ENCODE data around the gene RPL22L1.

The RPL22L1 gene

DNA sequence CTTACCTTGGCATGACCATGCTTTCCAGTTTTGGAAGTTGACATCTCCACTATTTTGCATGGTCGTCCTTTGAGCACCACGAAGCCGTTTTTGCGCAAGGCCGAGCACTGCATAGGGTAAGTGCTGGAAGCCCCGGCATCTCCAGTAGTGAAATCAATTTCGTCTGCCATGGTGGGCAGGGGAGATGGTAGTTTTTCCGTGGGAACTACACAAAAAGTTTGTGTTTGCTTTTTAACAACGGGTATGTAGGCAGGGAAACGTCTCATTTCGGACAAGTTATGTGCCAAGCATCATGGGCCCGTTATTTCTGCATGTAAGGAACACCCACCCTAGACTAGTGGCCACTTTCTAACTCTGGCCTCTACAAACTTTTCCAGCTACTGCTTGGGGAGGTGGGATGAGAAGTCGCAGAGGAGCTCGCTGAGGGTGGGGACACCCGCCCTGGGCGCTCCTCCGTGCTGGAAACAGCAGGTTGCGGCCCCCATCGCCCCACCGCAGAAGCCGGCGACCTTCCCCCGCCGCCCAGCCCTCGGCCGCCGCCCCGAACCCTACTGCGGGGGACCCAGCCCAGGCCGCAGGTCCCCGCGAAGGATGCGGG, 37.7 kb upstream of the RPL22L1 start:
- no peak overlapping the region for H2BK12ac ChIP-seq (ENCODE audit: low read length)
- peak overlapping the region; percentile 43 for H3K23ac ChIP-seq (ENCODE audit: low read depth, low read length, poor library complexity)
- H3K27me3 ChIP-seq (ENCODE audit: control insufficient read depth in 3 of 3, insufficient read depth in 3 of 3, low read depth in 1 of 3, low read length in 3 of 3), result peaks cover 0 to 2% (median 0%) of the 10 kb centered on the region in 3 experiments
- peak overlapping the region; percentile 43 for H4K8ac ChIP-seq (ENCODE audit: low read depth, low read length)
- H2AK5ac ChIP-seq (ENCODE audit: low read depth, low read length), result no peak overlapping the region
- peak overlapping the region; percentile 90 for H3K9ac ChIP-seq (ENCODE audit: low read depth, low read length, poor library complexity)
- no peaks in the 10 kb centered on the region for H3K79me1 ChIP-seq (ENCODE audit: low read depth, low read length)
- no peaks in the 10 kb centered on the region for H3K36me3 ChIP-seq (replicated peaks in 1 of 2; ENCODE audit: control insufficient read depth in 2 of 2, insufficient read depth in 2 of 2, low read length in 2 of 2)
- H2BK15ac ChIP-seq (ENCODE audit: low read length), result no peak overlapping the region
- H3K9me3 ChIP-seq (replicated peaks in 1 of 2; ENCODE audit: control insufficient read depth in 2 of 2, insufficient read depth in 1 of 2, low read depth in 1 of 2, low read length in 2 of 2), result peaks cover 3 to 15% of the 10 kb centered on the region in 2 donors
- peaks cover 2% of the 10 kb centered on the region in 2 donors for H3K4me1 ChIP-seq (ENCODE audit: control insufficient read depth in 2 of 2, insufficient read depth in 1 of 2, low read depth in 1 of 2, low read length in 2 of 2)
- H3K4me2 ChIP-seq (ENCODE audit: insufficient read depth, low read length, poor library complexity, severe bottlenecking), result peak overlapping the region; percentile 65
- no peak overlapping the region for H3K14ac ChIP-seq (ENCODE audit: low read length)
- no peak overlapping the region for H3K27ac ChIP-seq (replicated peaks; ENCODE audit: low read length)
- H3K4ac ChIP-seq (ENCODE audit: low read length), result no peak overlapping the region
- H2BK120ac ChIP-seq (ENCODE audit: low read depth, low read length), result no peak overlapping the region
- peak overlapping the region; percentile 50 to 90 for H3K4me3 ChIP-seq (ENCODE audit: low read length in 2 of 2)
- H2BK5ac ChIP-seq (ENCODE audit: low read length), result no peak overlapping the region
- peak overlapping the region; percentile 96 for H2AFZ ChIP-seq (ENCODE audit: low read length)
- H4K91ac ChIP-seq (ENCODE audit: low read depth, low read length, poor library complexity), result no peak overlapping the region
- peak overlapping the region; percentile 96 for H3K18ac ChIP-seq (ENCODE audit: low read length)
- DNase-seq (ENCODE audit: low spot score), result no peak
- WGBS, 2 donors (ENCODE audit: extremely low coverage in 2 of 2, insufficient read length in 2 of 2, insufficient replicate concordance in 1 of 2), result no CpG with 5 or more reads among the region's 33 CpGs

DNA sequence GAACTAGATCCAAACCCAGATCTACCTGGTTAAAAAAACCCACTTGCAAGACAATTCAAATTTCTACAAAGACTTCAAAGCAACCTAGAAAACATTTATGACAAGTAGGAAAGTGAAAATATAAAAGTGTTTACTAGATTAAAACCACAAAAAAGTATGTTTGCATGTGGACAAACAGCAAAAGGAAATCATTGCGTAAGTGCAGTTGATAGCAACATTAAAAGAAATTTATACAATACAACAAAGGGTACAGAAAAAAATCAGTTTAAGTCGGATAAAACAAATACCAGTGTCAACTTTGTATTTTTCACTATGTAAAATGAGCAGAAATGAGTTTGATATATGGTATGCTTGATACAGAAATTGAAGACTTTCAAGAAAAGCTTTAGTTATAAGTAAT, 35.9 kb upstream of the RPL22L1 start:
- no peak overlapping the region for H3K4ac ChIP-seq (ENCODE audit: low read length)
- no peak overlapping the region for H2BK15ac ChIP-seq (ENCODE audit: low read length)
- no peak overlapping the region for H2BK5ac ChIP-seq (ENCODE audit: low read length)
- H4K8ac ChIP-seq (ENCODE audit: low read depth, low read length), result no peak overlapping the region
- H2AFZ ChIP-seq (ENCODE audit: low read length), result no peak overlapping the region
- H3K9ac ChIP-seq (ENCODE audit: low read depth, low read length, poor library complexity), result no peak overlapping the region
- H2BK12ac ChIP-seq (ENCODE audit: low read length), result no peak overlapping the region
- no peak overlapping the region for H3K23ac ChIP-seq (ENCODE audit: low read depth, low read length, poor library complexity)
- H4K91ac ChIP-seq (ENCODE audit: low read depth, low read length, poor library complexity), result no peak overlapping the region
- H3K36me3 ChIP-seq (replicated peaks in 1 of 2; ENCODE audit: control insufficient read depth in 2 of 2, insufficient read depth in 2 of 2, low read length in 2 of 2), result no peaks in the 10 kb centered on the region
- H2BK120ac ChIP-seq (ENCODE audit: low read depth, low read length), result no peak overlapping the region
- H3K4me2 ChIP-seq (ENCODE audit: insufficient read depth, low read length, poor library complexity, severe bottlenecking), result no peak overlapping the region
- no CpG with 5 or more reads among the region's 2 CpGs for WGBS, 2 donors (ENCODE audit: extremely low coverage in 2 of 2, insufficient read length in 2 of 2, insufficient replicate concordance in 1 of 2)
- H3K9me3 ChIP-seq (replicated peaks in 1 of 2; ENCODE audit: control insufficient read depth in 2 of 2, insufficient read depth in 1 of 2, low read depth in 1 of 2, low read length in 2 of 2), result peaks cover 3 to 13% of the 10 kb centered on the region in 2 donors
- H3K4me3 ChIP-seq (ENCODE audit: low read length in 2 of 2), result no peak overlapping the region
- DNase-seq (ENCODE audit: low spot score), result no peak
- peaks cover 0 to 2% (median 0%) of the 10 kb centered on the region in 3 experiments for H3K27me3 ChIP-seq (ENCODE audit: control insufficient read depth in 3 of 3, insufficient read depth in 3 of 3, low read depth in 1 of 3, low read length in 3 of 3)
- H3K18ac ChIP-seq (ENCODE audit: low read length), result no peak overlapping the region
- H3K4me1 ChIP-seq (ENCODE audit: control insufficient read depth in 2 of 2, insufficient read depth in 1 of 2, low read depth in 1 of 2, low read length in 2 of 2), result peaks cover 2% of the 10 kb centered on the region in 2 donors
- no peaks in the 10 kb centered on the region for H3K79me1 ChIP-seq (ENCODE audit: low read depth, low read length)
- no peak overlapping the region for H2AK5ac ChIP-seq (ENCODE audit: low read depth, low read length)
- no peak overlapping the region for H3K27ac ChIP-seq (replicated peaks; ENCODE audit: low read length)
- no peak overlapping the region for H3K14ac ChIP-seq (ENCODE audit: low read length)

DNA sequence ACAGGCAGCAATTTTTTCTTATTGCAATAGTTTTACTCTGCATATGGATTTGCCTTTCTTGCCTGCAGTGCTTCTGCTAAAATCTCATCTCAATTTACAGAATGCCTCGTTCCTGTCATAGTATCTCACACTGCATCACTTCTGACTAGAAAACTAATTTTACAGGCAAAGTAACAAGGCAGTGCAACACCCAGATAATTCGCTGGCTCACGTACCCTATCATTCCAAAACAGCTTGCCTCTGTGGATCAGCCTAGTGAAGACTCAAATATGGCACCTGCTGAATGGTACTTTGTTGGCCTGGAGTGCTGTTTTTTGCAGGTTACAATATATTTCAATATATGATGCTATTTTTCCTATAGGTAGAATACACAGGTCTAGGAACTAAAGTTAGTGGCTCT, 33.1 kb upstream of the RPL22L1 start:
- Histone ChIP-seq H3K4me3 (ENCODE audit: low read length in 2 of 2) (no peak overlapping the region), H3K36me3 (replicated peaks in 1 of 2; ENCODE audit: control insufficient read depth in 2 of 2, insufficient read depth in 2 of 2, low read length in 2 of 2) (no peaks in the 10 kb centered on the region), H2BK15ac (ENCODE audit: low read length) (no peak overlapping the region), H3K27me3 (ENCODE audit: control insufficient read depth in 3 of 3, insufficient read depth in 3 of 3, low read depth in 1 of 3, low read length in 3 of 3) (peaks cover 0 to 2% (median 0%) of the 10 kb centered on the region in 3 experiments), H3K4me1 (ENCODE audit: control insufficient read depth in 2 of 2, insufficient read depth in 1 of 2, low read depth in 1 of 2, low read length in 2 of 2) (peaks cover 2% of the 10 kb centered on the region in 2 donors), H3K79me1 (ENCODE audit: low read depth, low read length) (no peaks in the 10 kb centered on the region), H4K8ac (ENCODE audit: low read depth, low read length) (no peak overlapping the region), H3K9me3 (replicated peaks in 1 of 2; ENCODE audit: control insufficient read depth in 2 of 2, insufficient read depth in 1 of 2, low read depth in 1 of 2, low read length in 2 of 2) (no peaks in the 10 kb centered on the region), H2BK5ac (ENCODE audit: low read length) (no peak overlapping the region), H3K23ac (ENCODE audit: low read depth, low read length, poor library complexity) (no peak overlapping the region), H4K91ac (ENCODE audit: low read depth, low read length, poor library complexity) (no peak overlapping the region), H3K4me2 (ENCODE audit: insufficient read depth, low read length, poor library complexity, severe bottlenecking) (no peak overlapping the region), H3K14ac (ENCODE audit: low read length) (no peak overlapping the region), H3K18ac (ENCODE audit: low read length) (no peak overlapping the region), H3K4ac (ENCODE audit: low read length) (no peak overlapping the region), H2AK5ac (ENCODE audit: low read depth, low read length) (no peak overlapping the region), H2AFZ (ENCODE audit: low read length) (no peak overlapping the region), H2BK12ac (ENCODE audit: low read length) (no peak overlapping the region), H3K9ac (ENCODE audit: low read depth, low read length, poor library complexity) (no peak overlapping the region), H3K27ac (replicated peaks; ENCODE audit: low read length) (no peak overlapping the region), H2BK120ac (ENCODE audit: low read depth, low read length) (no peak overlapping the region)
- DNase-seq (ENCODE audit: low spot score), result no peak
- no CpG with 5 or more reads among the region's 3 CpGs for whole genome bisulfite sequencing, 2 donors (ENCODE audit: extremely low coverage in 2 of 2, insufficient read length in 2 of 2, insufficient replicate concordance in 1 of 2)

DNA sequence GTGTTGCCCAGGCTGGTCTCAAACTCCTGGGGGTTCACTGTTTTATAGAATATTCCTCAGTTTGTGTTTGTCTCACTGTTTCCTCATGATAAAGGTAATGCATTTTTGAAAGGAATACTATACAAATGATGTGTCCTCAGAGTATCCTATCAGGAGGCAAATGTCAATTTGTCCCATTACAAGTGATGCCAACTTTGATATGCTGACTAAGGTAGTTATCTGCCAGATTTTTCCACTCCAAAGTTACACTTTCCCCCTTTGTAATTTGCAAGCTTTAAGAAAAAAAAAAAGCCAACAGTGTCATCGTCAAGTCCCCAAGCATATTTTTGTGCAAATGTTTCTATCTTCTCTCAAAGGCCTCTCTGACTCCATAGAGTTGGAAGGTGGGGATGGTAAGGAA, 29.5 kb upstream of the RPL22L1 start:
- Histone ChIP-seq H3K18ac (ENCODE audit: low read length) (no peak overlapping the region), H3K4me1 (ENCODE audit: control insufficient read depth in 2 of 2, insufficient read depth in 1 of 2, low read depth in 1 of 2, low read length in 2 of 2) (no peaks in the 10 kb centered on the region), H4K91ac (ENCODE audit: low read depth, low read length, poor library complexity) (no peak overlapping the region), H3K9ac (ENCODE audit: low read depth, low read length, poor library complexity) (no peak overlapping the region), H2AK5ac (ENCODE audit: low read depth, low read length) (no peak overlapping the region), H2BK15ac (ENCODE audit: low read length) (no peak overlapping the region), H3K36me3 (replicated peaks in 1 of 2; ENCODE audit: control insufficient read depth in 2 of 2, insufficient read depth in 2 of 2, low read length in 2 of 2) (no peaks in the 10 kb centered on the region), H3K4me2 (ENCODE audit: insufficient read depth, low read length, poor library complexity, severe bottlenecking) (no peak overlapping the region), H2BK12ac (ENCODE audit: low read length) (no peak overlapping the region), H3K4ac (ENCODE audit: low read length) (no peak overlapping the region), H3K14ac (ENCODE audit: low read length) (no peak overlapping the region), H3K9me3 (replicated peaks in 1 of 2; ENCODE audit: control insufficient read depth in 2 of 2, insufficient read depth in 1 of 2, low read depth in 1 of 2, low read length in 2 of 2) (peaks cover 0 to 15% of the 10 kb centered on the region in 2 donors), H3K27ac (replicated peaks; ENCODE audit: low read length) (no peak overlapping the region), H2AFZ (ENCODE audit: low read length) (no peak overlapping the region), H3K4me3 (ENCODE audit: low read length in 2 of 2) (no peak overlapping the region), H2BK5ac (ENCODE audit: low read length) (no peak overlapping the region), H3K23ac (ENCODE audit: low read depth, low read length, poor library complexity) (no peak overlapping the region), H3K27me3 (ENCODE audit: control insufficient read depth in 3 of 3, insufficient read depth in 3 of 3, low read depth in 1 of 3, low read length in 3 of 3) (no peaks in the 10 kb centered on the region), H4K8ac (ENCODE audit: low read depth, low read length) (no peak overlapping the region), H3K79me1 (ENCODE audit: low read depth, low read length) (no peaks in the 10 kb centered on the region), H2BK120ac (ENCODE audit: low read depth, low read length) (no peak overlapping the region)
- no CpG with 5 or more reads among the region's 1 CpG for WGBS, 2 donors (ENCODE audit: extremely low coverage in 2 of 2, insufficient read length in 2 of 2, insufficient replicate concordance in 1 of 2)
- DNase-seq (ENCODE audit: low spot score), result no peak
